Glutamatergic neuron (in vitro differentiated cells): ENCODE data around the gene RAB28. TPM values are rescaled to one million over a fixed set of nuclear protein-coding genes. Genes with fewer than 3 reads are reported as not detected.

ENCODE experiments used
- DNase-seq: peaks from one replicate; pipeline ENCODE4 v3.0.0; 2022
- H3K27ac Mint-ChIP-seq: one replicate; pipeline ENCODE4 v1.8.0; 2020; ENCODE audit warnings: mild to moderate bottlenecking, mixed read lengths, inconsistent platforms; ENCODE audit not compliant: unreplicated experiment
- H3K27me3 Mint-ChIP-seq: one replicate; pipeline ENCODE4 v1.8.0; 2020; ENCODE audit warnings: mild to moderate bottlenecking, moderate library complexity, mixed read lengths, inconsistent platforms; ENCODE audit not compliant: unreplicated experiment
- H3K36me3 Mint-ChIP-seq: one replicate; pipeline ENCODE4 v1.8.0; 2020; ENCODE audit warnings: mild to moderate bottlenecking, mixed read lengths, inconsistent platforms; ENCODE audit not compliant: unreplicated experiment
- H3K4me1 Mint-ChIP-seq: one replicate; pipeline ENCODE4 v1.8.0; 2020; ENCODE audit warnings: mild to moderate bottlenecking, low read depth, mixed read lengths, inconsistent platforms; ENCODE audit not compliant: unreplicated experiment
- H3K4me3 Mint-ChIP-seq: one replicate; pipeline ENCODE4 v1.8.0; 2020; ENCODE audit warnings: mild to moderate bottlenecking, mixed read lengths, inconsistent platforms; ENCODE audit not compliant: unreplicated experiment
- H3K9me3 Mint-ChIP-seq: one replicate; pipeline ENCODE4 v1.8.0; 2020; ENCODE audit warnings: mild to moderate bottlenecking, moderate library complexity, mixed read lengths, inconsistent platforms; ENCODE audit not compliant: unreplicated experiment
- CTCF ChIP-seq: fragments of 200-600 bp; sonication (generic); IDR thresholded peaks from one replicate; pipeline ENCODE4 v1.5.0; 2021; ENCODE audit not compliant: partially characterized antibody, unreplicated experiment
- total RNA-seq: library from RNA; stranded (reverse); fragmentation: NEBNext Ultra II Directional; extraction: Animal tissue kit (Norgen Biotek cat#: 25700); gene quantifications from one replicate; pipeline ENCODE4 v1.2.1, GENCODE V29; 2021; ENCODE audit not compliant: unreplicated experiment

Gene RAB28
- total RNA-seq, 1 donor from 2014 or later = 12.7 TPM

DNA sequence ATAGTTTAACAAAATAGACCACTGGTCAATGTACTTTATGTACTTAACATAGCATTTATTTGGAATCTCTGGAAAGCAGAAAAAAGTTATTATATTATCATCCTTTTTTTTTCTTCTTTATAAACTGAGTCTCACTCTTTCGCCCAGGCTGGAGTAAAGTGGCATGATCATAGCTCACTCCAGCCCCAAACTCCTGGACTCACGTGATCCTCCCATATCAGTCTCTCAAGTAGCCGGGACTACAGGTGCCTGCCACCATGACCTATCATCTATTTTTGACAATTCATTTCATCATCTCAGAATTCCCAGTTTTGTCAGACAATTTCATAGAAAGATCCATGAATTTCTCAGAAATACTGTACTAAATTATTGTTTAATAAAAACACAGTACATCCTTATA is 12.7 kb downstream of the RAB28 start:
- Mint-ChIP-seq H3K9me3 (peaks cover 2% of the 10 kb centered on the region), H3K27ac (no peak overlapping the region), H3K4me3 (no peak overlapping the region), H3K4me1 (peaks cover 11% of the 10 kb centered on the region), H3K36me3 (no peaks in the 10 kb centered on the region), H3K27me3 (no peaks in the 10 kb centered on the region)
- DNase-seq = no peak
- no peak for TF ChIP-seq CTCF

DNA sequence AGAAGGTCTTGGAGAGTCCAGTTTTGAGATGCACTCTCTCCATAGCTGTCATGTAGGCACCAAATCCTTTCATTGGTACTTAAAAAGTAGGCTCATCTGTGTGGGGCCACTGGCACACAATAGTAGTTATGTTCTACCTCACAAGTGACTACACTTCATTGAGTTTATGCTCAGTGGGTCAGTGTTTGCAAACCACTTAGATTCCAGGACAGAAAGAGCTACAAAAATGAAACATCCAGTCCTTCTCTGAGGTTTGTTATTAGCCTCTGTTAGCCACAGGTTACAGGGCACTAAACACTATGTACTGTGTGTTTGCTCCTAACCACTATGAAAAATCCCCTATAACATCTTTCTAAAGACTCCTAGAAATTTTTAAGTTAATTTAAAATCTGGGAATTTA is 13.8 kb downstream of the RAB28 start:
- no peak for DNase-seq
- no peaks in the 10 kb centered on the region for H3K27me3 Mint-ChIP-seq
- H3K36me3 Mint-ChIP-seq = no peaks in the 10 kb centered on the region
- H3K4me1 Mint-ChIP-seq = peaks cover 9% of the 10 kb centered on the region
- TF ChIP-seq CTCF = no peak
- H3K4me3 Mint-ChIP-seq = no peak overlapping the region
- H3K27ac Mint-ChIP-seq = no peak overlapping the region
- peaks cover 2% of the 10 kb centered on the region for H3K9me3 Mint-ChIP-seq

DNA sequence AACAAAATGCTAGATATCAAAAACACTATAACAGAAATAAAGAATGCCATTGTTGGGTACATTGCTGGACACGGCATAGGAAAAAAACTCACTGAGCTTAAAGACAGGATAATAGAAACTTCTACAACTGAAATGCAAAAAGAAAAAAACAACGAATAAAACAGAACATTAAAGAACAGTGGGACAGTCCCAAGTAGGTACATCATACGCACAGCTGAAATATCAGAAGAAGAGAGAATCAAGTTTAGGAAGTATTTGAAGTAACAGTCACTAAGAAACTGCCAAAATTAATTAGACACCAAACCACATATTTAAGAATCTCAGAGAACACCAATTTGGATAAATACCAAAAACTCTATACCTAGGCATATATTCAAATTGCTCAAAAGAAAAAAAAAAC is 19.2 kb downstream of the RAB28 start:
- TF ChIP-seq CTCF = no peak
- no peaks in the 10 kb centered on the region for H3K36me3 Mint-ChIP-seq
- DNase-seq = no peak
- H3K4me3 Mint-ChIP-seq = no peak overlapping the region
- peaks cover 2% of the 10 kb centered on the region for H3K9me3 Mint-ChIP-seq
- H3K27ac Mint-ChIP-seq = no peak overlapping the region
- no peaks in the 10 kb centered on the region for H3K27me3 Mint-ChIP-seq
- H3K4me1 Mint-ChIP-seq = peaks cover 7% of the 10 kb centered on the region

GRCh38 chr4:13464543-13464942 is 19.6 kb downstream of the RAB28 start:
- DNase-seq = no peak
- peak overlapping the region; percentile 13 for H3K27ac Mint-ChIP-seq
- TF ChIP-seq CTCF = no peak
- peaks cover 2% of the 10 kb centered on the region for H3K9me3 Mint-ChIP-seq
- peaks cover 7% of the 10 kb centered on the region for H3K4me1 Mint-ChIP-seq
- H3K36me3 Mint-ChIP-seq = no peaks in the 10 kb centered on the region
- no peak overlapping the region for H3K4me3 Mint-ChIP-seq
- no peaks in the 10 kb centered on the region for H3K27me3 Mint-ChIP-seq

GRCh38 chr4:13461191-13461905 is 22.8 kb downstream of the RAB28 start:
- no peak for DNase-seq
- Mint-ChIP-seq H3K4me1 (no peaks in the 10 kb centered on the region), H3K27me3 (peaks cover 2% of the 10 kb centered on the region), H3K9me3 (no peaks in the 10 kb centered on the region), H3K4me3 (no peak overlapping the region), H3K36me3 (no peaks in the 10 kb centered on the region), H3K27ac (no peak overlapping the region)
- no peak for TF ChIP-seq CTCF
